NK-92 (cell line): ENCODE measurements around the gene HOMEZ.

Experiments
- DNase-seq: peaks from one replicate; lab custom pipeline; 2025; ENCODE audit not compliant: unreplicated experiment; lab: John Stamatoyannopoulos, UW

HOMEZ gene

GRCh38 chr14:23307687-23308644, 22.0 kb upstream of the HOMEZ start:
- no peak for DNase-seq

GRCh38 chr14:23307146-23307530, 21.2 kb upstream of the HOMEZ start:
- DNase-seq, result no peak

GRCh38 chr14:23306412-23307145, 20.6 kb upstream of the HOMEZ start, which contains the start of gene BCL2L2:
BCL2L2 (plus strand) TSS chr14:23306833; CDS start chr14:23307768, 935 bp downstream.
- DNase-seq, result no peak

GRCh38 chr14:23302290-23303225, 16.6 kb upstream of the HOMEZ start, which contains the start of gene PPP1R3E:
PPP1R3E (minus strand) TSS chr14:23302859; CDS start chr14:23302576, 283 bp downstream.
- DNase-seq, result peak; percentile 18

- DNase-seq, result no peak
These were observed 16.0 kb upstream of the HOMEZ start for GRCh38 chr14:23301969-23302289.

- peak; percentile 77 for DNase-seq
These were observed 15.5 kb upstream of the HOMEZ start for GRCh38 chr14:23301288-23301968.

- DNase-seq, result no peak
These were observed 14.8 kb upstream of the HOMEZ start for GRCh38 chr14:23300687-23301223.

GRCh38 chr14:23299986-23300686, 14.2 kb upstream of the HOMEZ start:
- DNase-seq, result no peak

- no peak for DNase-seq
These were observed 13.5 kb upstream of the HOMEZ start for GRCh38 chr14:23299211-23299957.

- DNase-seq, result no peak
These were observed 11.8 kb upstream of the HOMEZ start for GRCh38 chr14:23297611-23298277.

- DNase-seq, result no peak
These were observed 11.2 kb upstream of the HOMEZ start for GRCh38 chr14:23297096-23297495.

GRCh38 chr14:23296012-23296777, 10.3 kb upstream of the HOMEZ start:
- DNase-seq, result no peak

GRCh38 chr14:23294734-23295561, 9.0 kb upstream of the HOMEZ start:
- no peak for DNase-seq

GRCh38 chr14:23286902-23287479, 1.1 kb upstream of the HOMEZ start:
- DNase-seq, result no peak

- no peak for DNase-seq
These were observed 357 bp downstream of the HOMEZ start for GRCh38 chr14:23285530-23286019.
